BLaER1 treated with 17β-estradiol and CSF1 and Interleukin-3, amounts not matched to agents 10 nM and 100 nM (cell line): ENCODE measurements around the gene KRTAP5-5.

ENCODE experiments used
- H3K27ac ChIP-seq, 11 experiments: shearing (Covaris generic); formaldehyde crosslinking; 2 replicates each; pipeline ENCODE4 v1.8.1; 2022
- H3K27me3 ChIP-seq, 11 experiments: shearing (Covaris generic); formaldehyde crosslinking; 2 replicates each; pipeline ENCODE4 v1.8.1; 2022
- H3K36me3 ChIP-seq, 11 experiments: shearing (Covaris generic); formaldehyde crosslinking; 2 replicates each; pipeline ENCODE4 v1.8.1; 2022
- H3K4me1 ChIP-seq, 10 experiments: shearing (Covaris generic); formaldehyde crosslinking; 2 replicates each; pipeline ENCODE4 v1.8.1; 2022
- H3K4me2 ChIP-seq, 11 experiments: shearing (Covaris generic); formaldehyde crosslinking; 2 replicates each; pipeline ENCODE4 v1.8.1; 2022
- H3K4me3 ChIP-seq, 10 experiments: shearing (Covaris generic); formaldehyde crosslinking; 2 replicates each; pipeline ENCODE4 v1.8.1; 2022
- H3K9ac ChIP-seq, 11 experiments: shearing (Covaris generic); formaldehyde crosslinking; 2 replicates each; pipeline ENCODE4 v1.8.1; 2022
- H3K9me3 ChIP-seq, 11 experiments: shearing (Covaris generic); formaldehyde crosslinking; replicated peaks in 1 of 11; 2 replicates each; pipeline ENCODE4 v1.8.1; 2022
- H4K20me1 ChIP-seq, 11 experiments: shearing (Covaris generic); formaldehyde crosslinking; 2 replicates each; pipeline ENCODE4 v1.8.1; 2022
- Cebpa-rat ChIP-seq, 11 experiments: shearing (Covaris generic); IDR thresholded peaks; 2 replicates each; pipeline ENCODE4 v1.8.1; 2022

Gene KRTAP5-5

GRCh38 chr11:1673446-1674172 is 44.0 kb downstream of the KRTAP5-5 start:
- Histone ChIP-seq H3K27me3 (peaks cover 10 to 34% (median 21%) of the 10 kb centered on the region in 11 experiments), H4K20me1 (no peaks in the 10 kb centered on the region), H3K4me3 (no peak overlapping the region), H3K4me1 (peaks cover 0 to 8% (median 0%) of the 10 kb centered on the region in 10 experiments; a peak in 2 of 20 replicates), H3K4me2 (no peak overlapping the region), H3K27ac (no peak overlapping the region), H3K9ac (no peak overlapping the region), H3K36me3 (no peaks in the 10 kb centered on the region), H3K9me3 (no peaks in the 10 kb centered on the region)
- no peak for TF ChIP-seq Cebpa-rat (IDR thresholded peaks at IDR 0.05)

- H3K27ac ChIP-seq, result no peak overlapping the region
- H4K20me1 ChIP-seq, result no peaks in the 10 kb centered on the region
- no peak overlapping the region for H3K4me3 ChIP-seq
- no peak overlapping the region for H3K4me2 ChIP-seq
- no peak overlapping the region for H3K9ac ChIP-seq
- H3K9me3 ChIP-seq, result peaks cover 0 to under 1% (median 0%) of the 10 kb centered on the region in 11 experiments; a peak in 2 of 22 replicates
- H3K36me3 ChIP-seq, result no peaks in the 10 kb centered on the region
- H3K27me3 ChIP-seq, result peaks cover 2 to 25% (median 13%) of the 10 kb centered on the region in 11 experiments; a peak in 21 of 22 replicates
- H3K4me1 ChIP-seq, result 0 out of 20 replicates have a peak, but pooled peaks cover 0 to 6% (median 0%) of the 10 kb centered on the region in 10 experiments
- no peak for TF ChIP-seq Cebpa-rat (IDR thresholded peaks at IDR 0.05)
Observed at GRCh38 chr11:1674173-1675131, 44.9 kb downstream of the KRTAP5-5 start.

- Histone ChIP-seq H4K20me1 (no peaks in the 10 kb centered on the region), H3K9me3 (peaks cover 4 to 6% (median 5%) of the 10 kb centered on the region in 11 experiments; a peak in 17 of 22 replicates), H3K36me3 (no peaks in the 10 kb centered on the region), H3K9ac (no peak overlapping the region), H3K27ac (no peak overlapping the region), H3K4me1 (0 out of 20 replicates have a peak, but pooled peaks cover 0 to 6% (median 0%) of the 10 kb centered on the region in 10 experiments), H3K4me2 (no peak overlapping the region), H3K4me3 (no peak overlapping the region), H3K27me3 (peaks cover 0 to 18% (median 7%) of the 10 kb centered on the region in 11 experiments; a peak in 10 of 22 replicates)
- no peak for TF ChIP-seq Cebpa-rat (IDR thresholded peaks at IDR 0.05)
Observed at GRCh38 chr11:1675536-1676228, 46.1 kb downstream of the KRTAP5-5 start.

GRCh38 chr11:1676229-1676740 is 46.7 kb downstream of the KRTAP5-5 start:
- peaks cover 4 to 6% (median 5%) of the 10 kb centered on the region in 11 experiments; a peak in 17 of 22 replicates for H3K9me3 ChIP-seq
- H3K27me3 ChIP-seq, result peaks cover 0 to 18% (median 7%) of the 10 kb centered on the region in 11 experiments; a peak in 9 of 22 replicates
- H3K4me1 ChIP-seq, result 0 out of 20 replicates have a peak, but pooled peaks cover 0 to 6% (median 0%) of the 10 kb centered on the region in 10 experiments
- no peak overlapping the region for H3K27ac ChIP-seq
- H3K4me2 ChIP-seq, result no peak overlapping the region
- no peaks in the 10 kb centered on the region for H3K36me3 ChIP-seq
- H3K4me3 ChIP-seq, result no peak overlapping the region
- no peak overlapping the region for H3K9ac ChIP-seq
- H4K20me1 ChIP-seq, result no peaks in the 10 kb centered on the region
- no peak for TF ChIP-seq Cebpa-rat (IDR thresholded peaks at IDR 0.05)

GRCh38 chr11:1679881-1680280 is 50.3 kb downstream of the KRTAP5-5 start:
- Histone ChIP-seq H3K4me1 (peaks cover 7 to 15% (median 12%) of the 10 kb centered on the region in 10 experiments; a peak in 17 of 20 replicates), H3K27ac (no peak overlapping the region)

More at GRCh38 chr11:1679881-1680280, 50.3 kb downstream of the KRTAP5-5 start:
- Histone ChIP-seq H3K4me2 (no peak overlapping the region), H3K4me3 (no peak overlapping the region), H3K27me3 (peaks cover 0 to 2% (median 0%) of the 10 kb centered on the region in 11 experiments; a peak in 1 of 22 replicates), H3K36me3 (no peaks in the 10 kb centered on the region), H4K20me1 (no peaks in the 10 kb centered on the region), H3K9me3 (peaks cover 4 to 6% (median 5%) of the 10 kb centered on the region in 11 experiments; a peak in 17 of 22 replicates), H3K9ac (no peak overlapping the region)
- TF ChIP-seq Cebpa-rat (IDR thresholded peaks at IDR 0.05), result no peak
